ENCODE results near the gene ZIC4.
A peak's percentile ranks its signal among the peaks of the same experiment; 100 is the strongest.

The ZIC4 gene

GRCh38 chr3:147356145-147356908 is 50.0 kb downstream of the ZIC4 start:
- no peak overlapping the region for H3K4me3 ChIP-seq (ENCODE audit: low read depth, low read length)
- TF ChIP-seq, protein P1, sequence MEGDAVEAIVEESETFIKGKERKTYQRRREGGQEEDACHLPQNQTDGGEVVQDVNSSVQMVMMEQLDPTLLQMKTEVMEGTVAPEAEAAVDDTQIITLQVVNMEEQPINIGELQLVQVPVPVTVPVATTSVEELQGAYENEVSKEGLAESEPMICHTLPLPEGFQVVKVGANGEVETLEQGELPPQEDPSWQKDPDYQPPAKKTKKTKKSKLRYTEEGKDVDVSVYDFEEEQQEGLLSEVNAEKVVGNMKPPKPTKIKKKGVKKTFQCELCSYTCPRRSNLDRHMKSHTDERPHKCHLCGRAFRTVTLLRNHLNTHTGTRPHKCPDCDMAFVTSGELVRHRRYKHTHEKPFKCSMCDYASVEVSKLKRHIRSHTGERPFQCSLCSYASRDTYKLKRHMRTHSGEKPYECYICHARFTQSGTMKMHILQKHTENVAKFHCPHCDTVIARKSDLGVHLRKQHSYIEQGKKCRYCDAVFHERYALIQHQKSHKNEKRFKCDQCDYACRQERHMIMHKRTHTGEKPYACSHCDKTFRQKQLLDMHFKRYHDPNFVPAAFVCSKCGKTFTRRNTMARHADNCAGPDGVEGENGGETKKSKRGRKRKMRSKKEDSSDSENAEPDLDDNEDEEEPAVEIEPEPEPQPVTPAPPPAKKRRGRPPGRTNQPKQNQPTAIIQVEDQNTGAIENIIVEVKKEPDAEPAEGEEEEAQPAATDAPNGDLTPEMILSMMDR (conservative IDR thresholded peaks at IDR 0.05; ENCODE audit: low read depth, low read length), result no peak
- no peak for DNase-seq (ENCODE audit: low read depth)

- H3K4me3 ChIP-seq (ENCODE audit: low read depth, low read length), result no peak overlapping the region
- TF ChIP-seq, protein P1 (conservative IDR thresholded peaks at IDR 0.05; ENCODE audit: low read depth, low read length), result no peak
- no peak for DNase-seq (ENCODE audit: low read depth)
Measured at GRCh38 chr3:147355753-147356090, 50.6 kb downstream of the ZIC4 start.

GRCh38 chr3:147355084-147355752 is 51.1 kb downstream of the ZIC4 start:
- peak overlapping the region; percentile 49 for H3K4me3 ChIP-seq (ENCODE audit: low read depth, low read length)
- DNase-seq (ENCODE audit: low read depth), result no peak
- TF ChIP-seq, protein P1 (conservative IDR thresholded peaks at IDR 0.05; ENCODE audit: low read depth, low read length), result no peak

- TF ChIP-seq, protein P1 (conservative IDR thresholded peaks at IDR 0.05; ENCODE audit: low read depth, low read length), result no peak
- DNase-seq (ENCODE audit: low read depth), result peak; percentile 10
- H3K4me3 ChIP-seq (ENCODE audit: low read depth, low read length), result peak overlapping the region; percentile 49
Measured at GRCh38 chr3:147354623-147355022, 51.7 kb downstream of the ZIC4 start.

GRCh38 chr3:147351301-147351700 is 55.0 kb downstream of the ZIC4 start:
- no peak for DNase-seq (ENCODE audit: low read depth)
- H3K4me3 ChIP-seq (ENCODE audit: low read depth, low read length), result no peak overlapping the region
- TF ChIP-seq, protein P1 (conservative IDR thresholded peaks at IDR 0.05; ENCODE audit: low read depth, low read length), result no peak

- no peak for DNase-seq (ENCODE audit: low read depth)
- TF ChIP-seq, protein P1 (conservative IDR thresholded peaks at IDR 0.05; ENCODE audit: low read depth, low read length), result no peak
- H3K4me3 ChIP-seq (ENCODE audit: low read depth, low read length), result no peak overlapping the region
Measured at GRCh38 chr3:147348976-147349375, 57.4 kb downstream of the ZIC4 start.

- DNase-seq (ENCODE audit: low read depth), result no peak
- TF ChIP-seq, protein P1 (conservative IDR thresholded peaks at IDR 0.05; ENCODE audit: low read depth, low read length), result no peak
- H3K4me3 ChIP-seq (ENCODE audit: low read depth, low read length), result no peak overlapping the region
Measured at GRCh38 chr3:147343926-147344325, 62.4 kb downstream of the ZIC4 start.

All from choroid plexus epithelial cell (primary cell).